Measurements from ENCODE around the gene HDGFL3.

The HDGFL3 gene

GRCh38 chr15:83248151-83249029 is 40.8 kb upstream of the HDGFL3 start:
- CTCF ChIA-PET: interaction anchor here (0.6 to 10.3 kb wide), 75 partner anchors 10 to 821 kb away, joined by 3 to 323 read pairs (median 4); partner anchors contain the start of gene SH3GL3
- POLR2A ChIA-PET: no interaction called here
- no peaks in the 10 kb centered on the region for H3K9me3 ChIP-seq (ENCODE audit: control insufficient read depth, insufficient read depth, low read depth, low read length)
- H3K27ac ChIP-seq (ENCODE audit: extremely low read depth, low read depth, low read length): no peak overlapping the region
- no peak overlapping the region for H3K4me3 ChIP-seq (ENCODE audit: low read depth, low read length)
- no peaks in the 10 kb centered on the region for H3K36me3 ChIP-seq (ENCODE audit: control insufficient read depth in 2 of 2, insufficient read depth in 1 of 2, low read length in 2 of 2)
- TF ChIP-seq EGR2 (tag by site-specific recombination; IDR thresholded peaks at IDR 0.05; ENCODE audit: low read depth): no peak
- no peak for TF ChIP-seq ZNF214 (tag by site-specific recombination; IDR thresholded peaks at IDR 0.05; ENCODE audit: borderline replicate concordance)
- TF ChIP-seq KLF1 (tag by site-specific recombination; IDR thresholded peaks at IDR 0.05): no peak
- no peak for TF ChIP-seq ZNF311 (tag by site-specific recombination; IDR thresholded peaks at IDR 0.05; ENCODE audit: borderline replicate concordance)
- no peak for TF ChIP-seq ZNF501 (tag by site-specific recombination; IDR thresholded peaks at IDR 0.05)
- no peak for TF ChIP-seq ZFP37 (tag by site-specific recombination; IDR thresholded peaks at IDR 0.05)
- TF ChIP-seq REST (tag by site-specific recombination; IDR thresholded peaks at IDR 0.05): no peak
- no peak for TF ChIP-seq ZBTB6 (tag by site-specific recombination; IDR thresholded peaks at IDR 0.05)
- peak; percentile 88 for TF ChIP-seq ZNF654 (tag by site-specific recombination; IDR thresholded peaks at IDR 0.05; ENCODE audit: low read depth)
- no peak for TF ChIP-seq INSM2 (tag by site-specific recombination; IDR thresholded peaks at IDR 0.05)
- TF ChIP-seq ZNF157 (tag by site-specific recombination; IDR thresholded peaks at IDR 0.05): no peak
- peak; percentile 45 for TF ChIP-seq CTCF (tag by site-specific recombination; IDR thresholded peaks at IDR 0.05)
- TF ChIP-seq ZNF473 (tag by site-specific recombination; IDR thresholded peaks at IDR 0.05): no peak
- TF ChIP-seq ZNF426 (tag by site-specific recombination; IDR thresholded peaks at IDR 0.05): no peak
- no peak for TF ChIP-seq ZNF114 (tag by site-specific recombination; IDR thresholded peaks at IDR 0.05)
- TF ChIP-seq PATZ1 (tag by site-specific recombination; IDR thresholded peaks at IDR 0.05): no peak
- TF ChIP-seq ZSCAN18 (tag by site-specific recombination; IDR thresholded peaks at IDR 0.05): no peak
- no peak for TF ChIP-seq RBAK (tag by site-specific recombination; IDR thresholded peaks at IDR 0.05)
- TF ChIP-seq ZNF362 (tag by site-specific recombination; IDR thresholded peaks at IDR 0.05): peak; percentile 77; the same call in 1 of the 2 replicates
- no peak for TF ChIP-seq ZNF248 (tag by site-specific recombination; IDR thresholded peaks at IDR 0.05)
- TF ChIP-seq ZNF221 (tag by site-specific recombination; IDR thresholded peaks at IDR 0.05; ENCODE audit: borderline replicate concordance): no peak
- H3K4me1 ChIP-seq (ENCODE audit: control insufficient read depth, insufficient read depth, low read length): no peaks in the 10 kb centered on the region
